Activated CD4-positive, alpha-beta memory T cell treated with anti-CD3 and anti-CD28 coated beads, Interleukin-2, amount 10 ng/mL, durations not matched to agents 7 days and 5 days (primary cell): ENCODE results near the gene ZCCHC7. TPM values are rescaled to one million over a fixed set of nuclear protein-coding genes. Genes with fewer than 3 reads are reported as not detected.
"Not testable (repeated sequence)": the region's sequence is repeated elsewhere in the genome, so short reads cannot be mapped to it uniquely, and the experiment has no call there.

Source experiments
- CTCF ChIA-PET: fragments of 350-600 bp; sonication (Branson Sonifier 250); formaldehyde crosslinking; loops from one replicate; lab custom pipeline; 2021; ENCODE audit warnings: antibody characterized with exemption, inconsistent platforms; lab: Charles Lee
- POLR2A ChIA-PET: fragments of 350-600 bp; sonication (Branson Sonifier 250); formaldehyde crosslinking; loops from one replicate; lab custom pipeline; 2021; ENCODE audit warnings: antibody characterized with exemption; lab: Charles Lee
- DNase-seq: peaks from one replicate; pipeline ENCODE4 v3.0.0-alpha.2; 2020
- H3K27ac Mint-ChIP-seq: one replicate; pipeline ENCODE4 v1.8.0; 2021; ENCODE audit warnings: mild to moderate bottlenecking, mixed read lengths
- H3K27me3 Mint-ChIP-seq: one replicate; pipeline ENCODE4 v1.8.0; 2021; ENCODE audit warnings: mixed read lengths
- H3K36me3 Mint-ChIP-seq: one replicate; pipeline ENCODE4 v1.8.0; 2021; ENCODE audit warnings: low read depth, mixed read lengths
- H3K4me1 Mint-ChIP-seq: one replicate; pipeline ENCODE4 v1.8.0; 2021; ENCODE audit warnings: mixed read lengths
- H3K4me3 Mint-ChIP-seq: one replicate; pipeline ENCODE4 v1.8.0; 2021; ENCODE audit warnings: mild to moderate bottlenecking, mixed read lengths
- H3K9me3 Mint-ChIP-seq: one replicate; pipeline ENCODE4 v1.8.0; 2021; ENCODE audit warnings: mixed read lengths
- total RNA-seq, 2 experiments: library from RNA; stranded (reverse); gene quantifications; one replicate each; pipeline ENCODE4 v1.2.3, GENCODE V29; 2021

Gene ZCCHC7
- 10 to 100 TPM; 20.9 to 21.9 TPM for total RNA-seq

- ChIA-PET POLR2A (interaction anchor here (0.6 to 4.0 kb wide), 35 partner anchors 9 to 472 kb away, joined by 3 to 59 read pairs (median 5); partner anchors contain the start of gene TOMM5), CTCF (interaction anchor here (0.7 to 1.9 kb wide), 7 partner anchors 22 to 247 kb away, joined by 3 to 6 read pairs (median 4); no protein-coding TSS in a partner anchor)
- DNase-seq: peak; percentile 97
- Mint-ChIP-seq H3K27me3 (no peaks in the 10 kb centered on the region), H3K9me3 (peaks cover 6% of the 10 kb centered on the region), H3K4me3 (peak within 1 kb of the TSS; percentile 98), H3K27ac (peak within 1 kb of the TSS; percentile 94), H3K36me3 (peaks cover 14% of the 10 kb centered on the region), H3K4me1 (peaks cover 27% of the 10 kb centered on the region)
Observed at GRCh38 chr9:37119907-37120842, at the start of gene ZCCHC7. ZCCHC7 (plus strand) TSS chr9:37120574.

GRCh38 chr9:37074790-37075189, 45.6 kb upstream of the ZCCHC7 start:
- CTCF ChIA-PET, H3K36me3 Mint-ChIP-seq, H3K4me3 Mint-ChIP-seq, POLR2A ChIA-PET, H3K9me3 Mint-ChIP-seq, H3K27ac Mint-ChIP-seq, DNase-seq: not testable (repeated sequence)
- Mint-ChIP-seq H3K4me1 (peaks cover 13% of the 10 kb centered on the region), H3K27me3 (peaks cover 11% of the 10 kb centered on the region)

GRCh38 chr9:37079370-37080164, 40.8 kb upstream of the ZCCHC7 start:
- Mint-ChIP-seq H3K4me1 (peaks cover 45% of the 10 kb centered on the region), H3K9me3 (no peaks in the 10 kb centered on the region), H3K36me3 (peaks cover 25% of the 10 kb centered on the region), H3K27ac (peak overlapping the region; percentile 80), H3K27me3 (peaks cover 8% of the 10 kb centered on the region), H3K4me3 (peak overlapping the region; percentile 94)
- DNase-seq: peak; percentile 93
- ChIA-PET CTCF (interaction anchor here (0.8 to 1.2 kb wide), 6 partner anchors 12 to 495 kb away, joined by 3 to 5 read pairs (median 3); partner anchors contain the start of gene ZCCHC7), POLR2A (interaction anchor here (0.8 to 2.8 kb wide), 16 partner anchors 10 to 512 kb away, joined by 3 to 59 read pairs (median 5); partner anchors contain the start of genes ZBTB5 and ZCCHC7)

- POLR2A ChIA-PET: interaction anchor here (0.8 to 2.8 kb wide), 15 partner anchors 10 to 512 kb away, joined by 3 to 59 read pairs (median 5); partner anchors contain the start of genes ZBTB5 and ZCCHC7
- peak overlapping the region; percentile 94 for H3K4me3 Mint-ChIP-seq
- CTCF ChIA-PET: interaction anchor here (0.8 to 1.2 kb wide), 4 partner anchors 11 to 495 kb away, joined by 3 read pairs; partner anchors contain the start of gene ZCCHC7
- peaks cover 30% of the 10 kb centered on the region for H3K36me3 Mint-ChIP-seq
- not testable (repeated sequence) for DNase-seq, H3K27me3 Mint-ChIP-seq, H3K9me3 Mint-ChIP-seq
- peaks cover 44% of the 10 kb centered on the region for H3K4me1 Mint-ChIP-seq
- H3K27ac Mint-ChIP-seq: peak overlapping the region; percentile 80
Observed at GRCh38 chr9:37080165-37080628, 40.2 kb upstream of the ZCCHC7 start.

GRCh38 chr9:37081507-37081906, 38.9 kb upstream of the ZCCHC7 start:
- CTCF ChIA-PET: interaction anchor here (1.2 kb wide), 1 partner anchor 39 kb away, joined by 3 read pairs; the partner anchor contains the start of gene ZCCHC7
- not testable (repeated sequence) for H3K27me3 Mint-ChIP-seq

GRCh38 chr9:37082214-37082765, 38.1 kb upstream of the ZCCHC7 start:
- ChIA-PET POLR2A (interaction anchor here (2.5 kb wide), 1 partner anchor 38 kb away, joined by 12 read pairs; the partner anchor contains the start of gene ZCCHC7), CTCF (interaction anchor here (1.2 kb wide), 1 partner anchor 38 kb away, joined by 3 read pairs; the partner anchor contains the start of gene ZCCHC7)
- H3K27me3 Mint-ChIP-seq: peaks cover 3% of the 10 kb centered on the region
- H3K4me1 Mint-ChIP-seq: peaks cover 49% of the 10 kb centered on the region
- H3K36me3 Mint-ChIP-seq: peaks cover 45% of the 10 kb centered on the region
- no peak overlapping the region for H3K4me3 Mint-ChIP-seq
- H3K9me3 Mint-ChIP-seq: no peaks in the 10 kb centered on the region
- no peak for DNase-seq
- H3K27ac Mint-ChIP-seq: no peak overlapping the region

More at GRCh38 chr9:37081507-37081906, 38.9 kb upstream of the ZCCHC7 start:
- Mint-ChIP-seq H3K4me3 (peak overlapping the region; percentile 94), H3K36me3 (peaks cover 37% of the 10 kb centered on the region), H3K4me1 (peaks cover 49% of the 10 kb centered on the region)
- not testable (repeated sequence) for H3K27ac Mint-ChIP-seq, DNase-seq, H3K9me3 Mint-ChIP-seq
- POLR2A ChIA-PET: interaction anchor here (2.5 kb wide), 1 partner anchor 39 kb away, joined by 12 read pairs; the partner anchor contains the start of gene ZCCHC7

GRCh38 chr9:37083654-37084053, 36.7 kb upstream of the ZCCHC7 start:
- no peak overlapping the region for H3K27ac Mint-ChIP-seq
- POLR2A ChIA-PET: interaction anchor here (2.5 kb wide), 1 partner anchor 36 kb away, joined by 12 read pairs; the partner anchor contains the start of gene ZCCHC7
- DNase-seq: no peak
- no peak overlapping the region for H3K4me3 Mint-ChIP-seq
- peaks cover 54% of the 10 kb centered on the region for H3K36me3 Mint-ChIP-seq
- H3K4me1 Mint-ChIP-seq: peaks cover 49% of the 10 kb centered on the region
- H3K27me3 Mint-ChIP-seq: no peaks in the 10 kb centered on the region
- CTCF ChIA-PET: no interaction called here
- no peaks in the 10 kb centered on the region for H3K9me3 Mint-ChIP-seq

GRCh38 chr9:37085233-37085632, 35.1 kb upstream of the ZCCHC7 start:
- H3K36me3 Mint-ChIP-seq: peaks cover 53% of the 10 kb centered on the region
- H3K27me3 Mint-ChIP-seq: no peaks in the 10 kb centered on the region
- H3K4me1 Mint-ChIP-seq: peaks cover 44% of the 10 kb centered on the region
- no peaks in the 10 kb centered on the region for H3K9me3 Mint-ChIP-seq
- H3K4me3 Mint-ChIP-seq: no peak overlapping the region
- POLR2A ChIA-PET: no interaction called here
- CTCF ChIA-PET: interaction anchor here (0.6 kb wide), 1 partner anchor 43 kb away, joined by 3 read pairs; no protein-coding TSS in a partner anchor
- no peak overlapping the region for H3K27ac Mint-ChIP-seq
- DNase-seq: no peak

GRCh38 chr9:37092714-37093295, 27.6 kb upstream of the ZCCHC7 start:
- H3K4me1 Mint-ChIP-seq, H3K27me3 Mint-ChIP-seq, H3K27ac Mint-ChIP-seq, POLR2A ChIA-PET, H3K9me3 Mint-ChIP-seq, H3K4me3 Mint-ChIP-seq, CTCF ChIA-PET, DNase-seq: not testable (repeated sequence)
- H3K36me3 Mint-ChIP-seq: peaks cover 13% of the 10 kb centered on the region

- CTCF ChIA-PET: no interaction called here
- Mint-ChIP-seq H3K36me3 (peaks cover 3% of the 10 kb centered on the region), H3K9me3 (no peaks in the 10 kb centered on the region), H3K4me1 (peaks cover 3% of the 10 kb centered on the region), H3K27ac (no peak overlapping the region), H3K4me3 (no peak overlapping the region), H3K27me3 (no peaks in the 10 kb centered on the region)
- POLR2A ChIA-PET: no interaction called here
- no peak for DNase-seq
Observed at GRCh38 chr9:37094751-37095150, 25.6 kb upstream of the ZCCHC7 start.

- no peak overlapping the region for H3K4me3 Mint-ChIP-seq
- H3K4me1 Mint-ChIP-seq: no peaks in the 10 kb centered on the region
- ChIA-PET CTCF (no interaction called here), POLR2A (interaction anchor here (0.6 kb wide), 1 partner anchor 90 kb away, joined by 4 read pairs; no protein-coding TSS in a partner anchor)
- no peak overlapping the region for H3K27ac Mint-ChIP-seq
- no peaks in the 10 kb centered on the region for H3K9me3 Mint-ChIP-seq
- no peaks in the 10 kb centered on the region for H3K36me3 Mint-ChIP-seq
- DNase-seq: no peak
- no peaks in the 10 kb centered on the region for H3K27me3 Mint-ChIP-seq
Observed at GRCh38 chr9:37096628-37097027, 23.7 kb upstream of the ZCCHC7 start.
